GM10266 (cell line): ENCODE results near the gene UGT3A1.
"Not testable (repeated sequence)": the region's sequence is repeated elsewhere in the genome, so short reads cannot be mapped to it uniquely, and the experiment has no call there.

Source experiments
- DNase-seq: peaks from one replicate; pipeline ENCODE4 v3.0.0; 2012; ENCODE audit errors: extremely low spot score
- TF ChIP-seq, protein P1 (sequence below): IDR thresholded peaks from 2 replicates; pipeline ENCODE4 v1.5.1; 2012; ENCODE audit warnings: mild to moderate bottlenecking, low read depth; ENCODE audit not compliant: control insufficient read depth, insufficient read depth; ENCODE audit errors: missing control alignments

UGT3A1 gene

DNA sequence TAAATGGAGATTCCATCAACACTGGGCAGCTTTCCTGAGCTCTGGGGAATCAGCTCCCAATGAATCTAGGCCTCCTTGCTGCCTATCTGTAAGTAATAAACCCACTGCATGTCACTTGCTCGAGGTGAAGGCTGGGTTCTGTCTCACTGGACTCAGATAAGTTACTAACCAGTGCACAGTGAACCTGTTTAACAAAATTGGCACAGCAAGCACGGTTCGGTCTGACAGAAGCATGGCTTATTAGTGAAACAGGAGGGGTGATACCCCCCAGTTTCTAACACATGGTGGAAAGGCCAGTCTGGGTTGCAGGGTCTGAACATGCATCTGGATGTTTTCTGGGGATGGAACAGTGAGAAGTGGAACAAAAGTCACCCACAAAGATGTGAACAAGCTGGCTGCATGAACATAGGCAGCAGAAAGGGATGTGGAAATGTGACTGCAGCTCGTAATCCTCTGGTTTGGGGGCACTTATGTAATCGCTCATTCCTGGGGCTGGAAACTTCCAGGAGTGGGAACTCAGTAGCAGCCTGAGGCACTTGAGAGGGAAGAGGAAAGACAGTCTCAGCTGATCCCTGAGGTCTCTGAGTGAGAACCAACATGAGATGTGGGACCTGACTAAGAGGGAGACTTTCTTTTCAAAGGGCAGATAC, 37.8 kb upstream of the UGT3A1 start:
- TF ChIP-seq, protein P1, sequence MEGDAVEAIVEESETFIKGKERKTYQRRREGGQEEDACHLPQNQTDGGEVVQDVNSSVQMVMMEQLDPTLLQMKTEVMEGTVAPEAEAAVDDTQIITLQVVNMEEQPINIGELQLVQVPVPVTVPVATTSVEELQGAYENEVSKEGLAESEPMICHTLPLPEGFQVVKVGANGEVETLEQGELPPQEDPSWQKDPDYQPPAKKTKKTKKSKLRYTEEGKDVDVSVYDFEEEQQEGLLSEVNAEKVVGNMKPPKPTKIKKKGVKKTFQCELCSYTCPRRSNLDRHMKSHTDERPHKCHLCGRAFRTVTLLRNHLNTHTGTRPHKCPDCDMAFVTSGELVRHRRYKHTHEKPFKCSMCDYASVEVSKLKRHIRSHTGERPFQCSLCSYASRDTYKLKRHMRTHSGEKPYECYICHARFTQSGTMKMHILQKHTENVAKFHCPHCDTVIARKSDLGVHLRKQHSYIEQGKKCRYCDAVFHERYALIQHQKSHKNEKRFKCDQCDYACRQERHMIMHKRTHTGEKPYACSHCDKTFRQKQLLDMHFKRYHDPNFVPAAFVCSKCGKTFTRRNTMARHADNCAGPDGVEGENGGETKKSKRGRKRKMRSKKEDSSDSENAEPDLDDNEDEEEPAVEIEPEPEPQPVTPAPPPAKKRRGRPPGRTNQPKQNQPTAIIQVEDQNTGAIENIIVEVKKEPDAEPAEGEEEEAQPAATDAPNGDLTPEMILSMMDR = no peak
- DNase-seq = no peak

DNA sequence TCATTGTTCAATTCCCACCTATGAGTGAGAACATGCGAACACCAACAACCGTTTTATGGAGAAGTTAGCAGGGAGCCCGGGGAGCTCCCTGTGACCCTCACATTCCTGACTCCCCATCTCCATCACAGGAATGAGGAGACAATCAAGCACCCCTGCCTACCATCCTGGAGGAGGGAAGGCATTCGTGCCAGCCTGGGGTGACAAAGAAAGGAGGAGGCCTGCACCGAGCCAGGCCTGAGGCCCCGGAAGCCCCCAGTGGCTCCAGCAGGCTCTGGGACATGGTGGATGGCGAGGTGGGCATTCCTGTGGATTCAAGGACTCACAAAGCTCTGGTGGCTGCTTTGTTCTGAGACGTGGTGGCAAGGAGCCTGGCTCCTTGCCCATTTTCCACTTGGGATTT, 36.5 kb upstream of the UGT3A1 start:
- no peak for DNase-seq

DNA sequence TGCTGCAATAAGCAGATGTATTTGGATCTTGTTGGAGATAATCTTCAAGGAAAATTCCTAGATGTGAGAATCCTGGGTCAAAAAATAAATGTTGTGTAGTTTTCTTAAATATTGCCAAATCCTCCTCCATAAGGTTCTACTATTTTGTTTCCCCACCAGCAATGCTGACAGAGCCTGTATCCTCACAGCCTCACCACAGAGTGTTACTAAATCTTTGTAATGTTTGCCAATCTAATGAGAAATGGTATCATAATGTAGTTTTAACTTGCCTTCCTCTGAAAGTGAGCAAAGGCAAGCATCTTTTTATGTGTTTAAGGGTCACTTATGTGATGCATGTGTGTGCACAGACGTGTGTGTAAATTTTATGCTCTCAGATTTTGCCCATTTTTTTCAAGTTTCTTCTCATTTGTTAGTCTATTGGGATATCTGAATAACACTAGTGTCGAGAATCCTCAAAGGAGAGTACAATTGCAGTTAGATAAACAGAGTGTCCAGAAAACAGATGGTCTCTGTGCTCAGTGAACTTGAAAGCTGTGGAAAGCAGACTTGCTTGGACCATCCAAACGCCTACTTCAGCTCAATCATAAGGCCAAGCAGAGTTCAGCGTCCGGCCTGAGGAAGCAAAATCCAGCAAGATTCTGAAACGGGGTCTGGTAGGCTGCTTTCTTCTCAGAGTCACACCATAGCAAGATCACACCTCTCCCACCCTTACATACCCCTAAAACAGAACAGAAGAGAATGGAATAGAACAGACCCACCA, 35.7 kb upstream of the UGT3A1 start:
- no peak for DNase-seq
- TF ChIP-seq, protein P1 = no peak

More for the DNA sequence above, 36.5 kb upstream of the UGT3A1 start:
- TF ChIP-seq, protein P1 = no peak

DNA sequence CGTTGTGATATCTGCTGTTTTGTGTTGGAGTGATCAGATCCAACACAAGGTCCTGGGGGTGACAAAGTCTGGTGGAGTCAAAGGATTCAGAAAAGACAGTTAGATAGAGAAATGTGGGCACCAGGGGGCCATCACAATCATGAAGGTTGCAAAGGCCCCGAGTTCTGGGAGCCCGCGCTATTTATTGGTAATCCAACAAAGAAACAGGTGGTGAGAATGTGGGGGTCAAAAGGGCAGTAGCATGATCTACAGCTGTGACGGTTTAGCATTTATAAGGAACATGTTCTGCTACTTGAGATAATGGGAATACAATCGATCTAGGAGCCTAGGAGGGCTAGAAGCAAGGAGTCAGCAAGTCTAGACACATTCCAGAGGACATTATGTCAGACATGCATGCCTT, 31.1 kb upstream of the UGT3A1 start:
- not testable (repeated sequence) for DNase-seq

DNA sequence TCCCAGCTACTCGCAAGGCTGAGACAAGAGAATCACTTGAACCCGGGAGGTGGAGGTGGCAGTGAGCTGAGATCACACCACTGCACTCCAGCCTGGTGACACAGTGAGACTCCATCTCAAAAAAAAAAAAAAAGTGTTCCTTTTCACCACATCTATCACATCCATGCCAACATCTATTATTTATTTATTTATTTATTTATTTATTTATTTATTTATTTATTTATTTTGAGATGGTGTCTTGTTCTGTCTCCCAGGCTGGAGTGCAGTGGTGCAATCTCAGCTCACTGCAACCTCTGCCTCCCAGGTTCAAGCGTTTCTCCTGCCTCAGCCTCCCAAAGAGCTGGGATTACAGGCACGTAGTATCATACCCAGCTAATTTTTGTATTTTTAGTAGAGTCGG, 28.4 kb upstream of the UGT3A1 start:
- not testable (repeated sequence) for DNase-seq

DNA sequence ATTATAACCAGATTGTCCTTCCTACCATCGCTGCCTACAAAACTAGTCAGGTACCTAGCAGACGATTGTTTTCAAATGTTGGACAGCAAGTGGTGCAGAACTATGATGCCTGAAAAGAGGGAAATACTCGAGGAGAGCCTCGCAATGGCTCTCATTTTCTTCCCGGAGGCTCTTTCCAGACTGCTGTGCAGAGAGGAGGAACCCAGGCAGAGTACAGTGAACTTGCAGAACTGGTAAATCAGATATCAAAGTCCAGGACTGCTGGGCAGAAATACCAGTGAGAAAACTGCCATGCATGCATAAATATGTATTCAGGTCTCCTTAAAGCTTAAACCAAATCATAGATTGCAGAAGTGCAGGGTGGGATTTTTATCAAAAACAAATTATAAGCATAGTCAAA, 26.4 kb upstream of the UGT3A1 start:
- TF ChIP-seq, protein P1 = no peak
- DNase-seq = no peak

DNA sequence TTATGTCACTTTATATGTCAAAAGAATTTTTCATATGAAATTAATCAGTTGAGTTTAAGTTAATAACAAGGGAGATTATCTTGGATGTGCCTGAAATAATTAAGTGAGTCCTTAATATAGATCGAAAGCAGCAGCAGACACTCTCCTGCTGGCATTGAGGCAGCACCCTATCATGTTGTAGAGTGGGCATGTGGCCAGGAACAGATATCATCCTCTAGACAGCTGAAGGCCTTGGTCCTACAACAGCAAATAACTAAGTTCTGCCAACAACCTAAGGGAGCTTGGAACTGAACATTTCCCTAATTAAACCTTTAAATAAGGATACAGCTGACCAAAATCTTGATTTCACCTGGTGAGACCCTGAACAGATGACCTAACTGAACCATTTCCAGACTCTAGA, 25.8 kb upstream of the UGT3A1 start:
- DNase-seq = no peak
- TF ChIP-seq, protein P1 = no peak

DNA sequence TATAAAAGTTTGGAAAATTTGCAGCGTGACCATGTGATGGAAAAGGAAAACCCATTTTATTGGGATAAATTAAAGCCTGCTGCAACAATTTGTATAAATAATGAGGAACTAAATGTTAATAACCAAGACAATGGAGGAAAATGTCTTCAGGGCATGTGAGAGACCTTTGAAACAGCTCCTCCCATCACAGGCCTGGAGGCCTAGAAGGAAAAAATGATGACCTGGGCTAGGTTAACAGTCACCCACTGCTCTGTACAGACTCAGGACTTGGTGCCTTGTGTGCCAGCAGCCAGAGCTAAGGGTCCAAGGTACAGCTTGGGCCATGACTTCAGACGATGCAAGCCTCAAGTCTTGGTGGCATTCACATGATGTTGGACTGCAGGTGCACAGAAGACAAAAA, 22.0 kb upstream of the UGT3A1 start:
- TF ChIP-seq, protein P1 = no peak
- no peak for DNase-seq
